Astrocyte (in vitro differentiated cells and primary cell): Measurements from ENCODE around the gene FAM72B.
"Not testable (repeated sequence)": the region's sequence is repeated elsewhere in the genome, so short reads cannot be mapped to it uniquely, and the experiment has no call there.

Source experiments
- CTCF ChIP-seq: IDR thresholded peaks from 2 replicates; pipeline ENCODE4 v1.5.1; 2011; ENCODE audit warnings: low read depth, mild to moderate bottlenecking, inconsistent platforms, low read length, moderate library complexity; ENCODE audit not compliant: insufficient read depth
- EZH2 ChIP-seq: IDR thresholded peaks from 2 replicates; pipeline ENCODE4 v1.6.1; 2012; ENCODE audit warnings: mild to moderate bottlenecking, low read length, inconsistent platforms; ENCODE audit not compliant: insufficient read depth

GRCh38 chr1:121202986-121203385 lies 18.8 kb upstream of the FAM72B start:
- not testable (repeated sequence) for TF ChIP-seq CTCF, EZH2
